Lower leg skin (tissue), 3 donors: ENCODE measurements around the gene CADM1.

Experiments
- CTCF ChIP-seq, 3 donors: fragments of 450-650 bp; IDR thresholded peaks; one replicate each; pipeline ENCODE4 v1.5.1; 2016; ENCODE audit warnings: antibody characterized with exemption in 3 of 3, mild to moderate bottlenecking in 3 of 3, moderate library complexity in 2 of 3
- POLR2A ChIP-seq, 2 donors: fragments of 450-650 bp; IDR thresholded peaks; one replicate each; pipeline ENCODE4 v1.6.1; 2016 to 2017; ENCODE audit warnings: antibody characterized with exemption in 2 of 2, mild to moderate bottlenecking in 1 of 2, moderate library complexity in 1 of 2

- TF ChIP-seq CTCF (IDR thresholded peaks at IDR 0.05): no peak
- TF ChIP-seq POLR2A (IDR thresholded peaks at IDR 0.05): no peak
These were observed 358.9 kb downstream of the CADM1 start for GRCh38 chr11:115145324-115145723.
